ENCODE results near the gene UTF1. TPM values are rescaled to one million over a fixed set of nuclear protein-coding genes. Genes with fewer than 3 reads are reported as not detected.

UTF1 gene, protein sequence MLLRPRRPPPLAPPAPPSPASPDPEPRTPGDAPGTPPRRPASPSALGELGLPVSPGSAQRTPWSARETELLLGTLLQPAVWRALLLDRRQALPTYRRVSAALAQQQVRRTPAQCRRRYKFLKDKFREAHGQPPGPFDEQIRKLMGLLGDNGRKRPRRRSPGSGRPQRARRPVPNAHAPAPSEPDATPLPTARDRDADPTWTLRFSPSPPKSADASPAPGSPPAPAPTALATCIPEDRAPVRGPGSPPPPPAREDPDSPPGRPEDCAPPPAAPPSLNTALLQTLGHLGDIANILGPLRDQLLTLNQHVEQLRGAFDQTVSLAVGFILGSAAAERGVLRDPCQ
- polyA plus RNA-seq (ENCODE audit: insufficient read length in 10 of 10): under 1 TPM in 2 of 10 donors, not detected in 8; 0.11 to 0.18 TPM
- long read RNA-seq, donor 1: 0 reads
- long read RNA-seq, donor 2: 0 reads
- long read RNA-seq, donor 3: 0 reads
- long read RNA-seq, donor 4: 0 reads
- long read RNA-seq, donor 5: 0 reads
- long read RNA-seq, donor 6: 0 reads
- long read RNA-seq, donor 7: 0 reads
- long read RNA-seq, donor 8: 0 reads
- long read RNA-seq, donor 9: 0 reads

DNA sequence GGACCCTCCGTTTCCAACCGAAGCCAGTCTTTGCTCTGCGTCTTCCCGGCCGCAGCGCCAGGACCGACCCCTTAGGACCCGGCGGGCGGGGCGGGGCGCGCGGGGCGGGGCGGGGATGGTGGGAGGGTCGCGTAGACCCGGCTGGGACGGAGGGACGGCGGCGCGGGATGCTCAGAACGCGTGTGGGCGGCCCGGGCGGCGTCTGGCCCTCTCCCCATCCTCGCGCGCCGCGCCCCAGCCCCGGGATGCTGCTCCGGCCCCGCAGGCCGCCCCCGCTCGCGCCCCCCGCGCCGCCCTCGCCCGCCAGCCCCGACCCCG is at the start of gene UTF1:
TSS of gene UTF1 (plus strand) at position 174 of the 318 bp plus-strand sequence. CDS start at position 246, 72 bp downstream.
- no peak for DNase-seq

DNA sequence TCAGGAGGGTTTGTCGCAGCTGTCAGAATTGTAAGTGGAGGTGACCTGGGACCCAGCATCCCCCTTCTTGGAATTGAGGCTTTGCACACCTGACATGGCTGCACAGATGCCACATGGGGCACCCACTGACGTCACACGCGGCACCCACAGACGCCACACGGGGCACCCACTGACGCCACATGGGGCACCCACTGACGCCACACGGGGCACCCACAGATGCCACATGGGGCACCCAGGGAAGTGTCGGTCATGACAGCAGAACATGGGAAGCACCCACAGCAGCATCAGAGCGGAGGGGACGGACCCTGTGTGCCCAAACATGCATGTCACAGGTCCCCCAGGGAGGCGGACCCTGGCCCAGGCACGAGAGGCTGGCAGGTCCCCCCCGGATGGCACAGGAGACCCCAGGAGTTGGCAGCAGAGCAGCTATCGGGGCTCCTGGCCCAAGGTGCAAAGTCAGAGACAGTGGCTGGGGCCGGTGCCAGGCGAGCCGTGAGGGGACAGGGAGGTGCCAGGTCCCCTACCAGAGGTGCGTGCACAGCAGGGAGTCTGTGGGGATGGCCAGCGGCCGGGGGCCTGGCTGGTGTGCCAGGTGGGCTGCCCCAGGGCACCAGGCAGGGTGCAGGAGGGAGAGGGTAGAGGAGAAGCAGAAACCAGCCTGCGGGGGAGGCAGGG is 48.9 kb upstream of the UTF1 start:
- no peak for DNase-seq

DNA sequence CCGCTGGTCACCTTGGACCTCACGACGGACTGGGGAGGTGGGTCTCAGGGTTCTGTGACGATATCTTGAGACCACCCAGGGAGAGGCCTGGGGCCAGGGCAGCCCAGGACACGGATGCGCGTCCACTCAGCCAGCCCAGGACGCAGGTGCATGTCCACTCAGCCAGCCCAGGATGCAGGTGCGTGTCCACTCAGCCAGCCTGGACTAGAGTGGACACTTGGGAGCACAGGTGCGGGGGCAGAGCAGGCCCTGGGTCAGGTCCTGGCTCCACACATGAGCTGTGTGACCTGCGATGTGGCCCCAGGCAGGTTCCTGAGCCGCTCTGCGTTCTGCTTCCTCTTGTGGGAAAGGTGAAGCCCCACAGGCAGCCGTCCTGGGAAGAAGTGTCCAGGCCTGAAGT is 47.8 kb upstream of the UTF1 start:
- DNase-seq: no peak

DNA sequence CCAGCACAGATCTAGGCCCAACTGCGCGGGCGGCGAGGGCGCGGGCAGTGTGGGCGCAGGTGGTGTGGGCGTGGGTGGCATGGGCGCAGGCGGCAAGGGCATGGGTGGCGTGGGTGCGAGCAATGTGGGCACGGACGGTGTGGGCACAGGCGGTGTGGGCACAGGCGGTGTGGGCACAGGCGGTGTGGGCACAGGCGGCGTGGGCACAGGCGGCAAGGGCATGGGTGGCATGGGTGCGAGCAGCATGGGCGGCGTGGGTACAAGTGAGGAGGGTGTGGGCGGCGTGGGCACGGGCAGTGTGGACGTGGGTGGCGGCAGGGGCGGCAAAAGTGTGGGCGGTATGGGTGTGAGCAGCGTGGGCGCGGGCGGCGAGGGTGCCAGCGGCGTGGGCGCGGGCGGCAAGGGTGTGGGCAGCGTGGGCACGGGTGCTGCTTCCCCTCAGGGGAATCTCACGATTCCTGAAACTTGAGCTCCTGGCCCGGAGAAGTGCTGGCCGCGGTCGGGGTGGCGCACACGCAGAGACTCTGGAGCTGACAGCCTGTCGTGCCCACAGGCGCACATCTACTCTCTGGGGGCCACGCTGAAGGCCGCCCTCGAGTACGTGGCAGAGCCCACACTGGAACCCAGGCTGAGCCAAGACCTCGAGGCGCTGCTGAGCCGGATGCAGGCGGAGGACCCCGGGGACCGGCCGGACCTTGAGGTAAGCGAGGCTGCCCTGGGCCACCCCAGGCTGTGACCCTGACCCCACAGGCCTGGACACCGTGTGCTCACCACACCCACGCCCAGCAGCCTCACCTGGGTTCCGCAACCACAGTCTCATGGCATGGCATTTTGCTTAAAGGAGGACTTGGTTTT is 47.0 kb upstream of the UTF1 start:
- no peak for DNase-seq

DNA sequence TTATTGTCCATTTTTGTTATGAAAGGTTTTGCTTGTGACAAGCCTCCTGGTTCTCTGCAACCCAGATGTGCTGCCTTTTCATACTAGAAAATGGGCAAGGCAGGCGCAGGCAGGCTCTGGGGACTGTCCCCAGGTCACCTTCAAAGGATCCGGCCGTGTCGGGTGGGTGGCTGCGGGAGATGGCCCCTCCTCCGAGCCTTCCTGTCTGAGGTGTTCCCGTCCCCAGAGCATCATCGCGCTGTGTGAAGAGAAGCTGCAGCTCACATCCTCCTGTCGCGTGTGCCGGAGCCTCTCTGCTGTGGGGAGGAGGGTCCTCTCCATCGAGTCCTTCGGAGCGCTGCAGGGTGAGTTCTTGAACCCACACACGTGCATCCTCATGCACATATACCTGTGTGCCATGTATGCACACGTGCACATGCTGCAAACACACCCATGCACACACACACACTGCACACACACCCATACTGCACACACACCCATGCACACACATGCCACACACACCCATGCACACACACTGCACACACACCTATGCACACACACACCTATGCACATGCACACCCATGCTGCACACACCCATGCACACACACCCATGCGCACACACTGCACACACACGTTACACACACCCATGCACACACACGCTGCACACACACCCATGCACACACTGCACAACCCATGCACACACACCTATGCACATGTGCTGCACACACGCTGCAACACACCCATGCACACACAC is 46.2 kb upstream of the UTF1 start:
- DNase-seq: no peak

DNA sequence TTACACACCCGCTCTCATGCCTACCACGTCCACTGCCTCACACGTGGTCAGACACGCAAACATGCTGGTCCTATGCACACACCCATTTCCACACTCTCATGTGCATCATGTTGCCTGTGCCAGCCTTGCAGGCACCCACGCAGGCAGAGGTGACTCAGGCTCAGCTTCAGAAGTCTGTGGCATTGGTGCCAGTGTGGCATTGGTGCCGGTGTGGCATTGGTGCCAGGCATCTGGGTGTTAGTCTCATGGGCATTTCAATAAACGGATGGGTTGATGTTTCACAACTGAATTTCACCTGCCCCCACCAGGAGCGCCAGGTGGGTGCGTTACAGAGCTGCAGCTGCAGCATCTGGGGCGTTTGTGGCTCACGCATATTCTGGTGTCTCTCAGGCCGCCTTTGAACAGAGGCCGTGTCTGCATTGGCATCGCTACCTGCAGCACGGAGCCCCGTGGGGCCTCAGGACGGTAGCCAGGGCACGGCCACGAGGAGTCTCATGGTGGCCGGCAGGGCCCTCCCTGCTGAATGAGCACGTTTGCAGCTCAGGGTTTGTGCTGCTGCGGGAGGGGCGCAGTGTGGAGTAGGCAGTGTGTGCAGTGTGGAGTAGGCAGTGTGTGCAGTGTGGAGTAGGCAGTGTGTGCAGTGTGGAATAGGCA is 45.3 kb upstream of the UTF1 start:
- no peak for DNase-seq

DNA sequence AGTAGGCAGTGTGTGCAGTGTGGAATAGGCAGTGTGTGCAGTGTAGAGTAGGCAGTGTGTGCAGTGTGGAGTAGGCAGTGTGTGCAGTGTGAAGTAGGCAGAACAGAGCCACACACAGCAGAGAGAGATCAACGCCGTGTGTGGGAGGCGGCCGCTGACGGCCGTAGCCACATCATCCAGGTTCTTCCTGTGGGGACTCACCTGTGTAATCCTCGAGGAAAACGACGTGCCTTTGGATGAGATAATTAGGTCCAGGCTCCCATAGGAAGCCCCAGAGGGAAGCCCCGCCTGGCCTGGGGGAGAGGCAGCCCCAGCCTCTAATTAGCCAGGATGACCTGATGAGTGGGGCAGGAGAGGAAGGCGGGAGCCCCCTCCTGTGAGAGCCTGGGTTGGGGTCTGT is 44.6 kb upstream of the UTF1 start:
- no peak for DNase-seq

DNA sequence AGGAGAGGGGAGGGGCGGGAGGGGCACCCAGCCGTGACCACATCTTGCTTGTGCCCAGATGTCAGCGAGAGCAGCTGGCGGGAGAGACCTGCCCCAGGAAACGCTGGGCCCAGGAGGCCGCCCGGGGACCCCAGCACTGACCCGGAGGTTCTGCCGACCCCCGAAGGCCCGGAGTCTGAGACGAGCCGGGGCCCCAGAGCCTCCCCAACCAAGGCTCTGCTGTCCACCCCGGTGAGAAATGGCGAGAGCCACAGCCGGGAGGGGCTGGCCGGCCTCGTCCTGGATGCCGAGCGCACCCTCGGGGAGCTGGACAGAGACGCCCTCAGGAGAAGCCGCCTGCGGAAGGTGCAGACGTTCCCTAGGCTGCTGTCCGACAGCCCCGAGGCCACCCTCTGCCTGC is 44.1 kb upstream of the UTF1 start:
- peak in 1 of 3 donors; percentile 34 for DNase-seq

DNA sequence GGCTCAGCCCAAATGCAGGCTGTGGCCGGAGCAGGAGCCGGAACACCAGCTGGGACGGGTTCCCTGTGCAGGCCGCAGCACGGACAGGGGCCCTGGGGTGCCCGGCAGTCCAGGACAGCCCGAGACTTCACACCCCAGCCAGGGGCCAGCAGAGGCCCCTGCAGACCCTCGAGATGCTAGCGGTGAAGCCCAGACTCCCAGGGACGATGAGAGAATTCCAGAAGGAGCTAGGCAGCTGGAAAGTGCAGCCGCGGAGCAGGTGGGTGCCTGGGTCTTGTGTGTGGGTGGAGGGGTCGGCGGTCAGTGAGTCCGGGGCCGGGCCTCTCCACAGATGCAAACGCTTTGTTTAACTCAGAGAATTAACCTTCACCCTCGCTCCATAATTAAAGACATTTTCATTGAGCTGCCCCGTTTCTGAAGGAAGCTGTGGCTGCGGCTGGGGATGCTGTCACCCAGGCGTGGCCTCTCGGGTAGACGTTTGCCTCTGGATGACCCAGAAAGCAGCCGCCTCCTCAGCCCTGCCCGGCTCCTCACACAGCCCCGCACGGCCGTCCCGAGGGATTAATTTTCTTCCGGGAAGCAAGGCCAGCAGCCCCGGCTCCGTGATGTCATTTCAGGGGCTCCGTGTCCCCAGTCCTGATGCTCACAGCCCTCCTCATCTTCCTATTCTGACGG is 43.5 kb upstream of the UTF1 start:
- DNase-seq: peak in 2 of 3 donors; percentile 40 to 59

DNA sequence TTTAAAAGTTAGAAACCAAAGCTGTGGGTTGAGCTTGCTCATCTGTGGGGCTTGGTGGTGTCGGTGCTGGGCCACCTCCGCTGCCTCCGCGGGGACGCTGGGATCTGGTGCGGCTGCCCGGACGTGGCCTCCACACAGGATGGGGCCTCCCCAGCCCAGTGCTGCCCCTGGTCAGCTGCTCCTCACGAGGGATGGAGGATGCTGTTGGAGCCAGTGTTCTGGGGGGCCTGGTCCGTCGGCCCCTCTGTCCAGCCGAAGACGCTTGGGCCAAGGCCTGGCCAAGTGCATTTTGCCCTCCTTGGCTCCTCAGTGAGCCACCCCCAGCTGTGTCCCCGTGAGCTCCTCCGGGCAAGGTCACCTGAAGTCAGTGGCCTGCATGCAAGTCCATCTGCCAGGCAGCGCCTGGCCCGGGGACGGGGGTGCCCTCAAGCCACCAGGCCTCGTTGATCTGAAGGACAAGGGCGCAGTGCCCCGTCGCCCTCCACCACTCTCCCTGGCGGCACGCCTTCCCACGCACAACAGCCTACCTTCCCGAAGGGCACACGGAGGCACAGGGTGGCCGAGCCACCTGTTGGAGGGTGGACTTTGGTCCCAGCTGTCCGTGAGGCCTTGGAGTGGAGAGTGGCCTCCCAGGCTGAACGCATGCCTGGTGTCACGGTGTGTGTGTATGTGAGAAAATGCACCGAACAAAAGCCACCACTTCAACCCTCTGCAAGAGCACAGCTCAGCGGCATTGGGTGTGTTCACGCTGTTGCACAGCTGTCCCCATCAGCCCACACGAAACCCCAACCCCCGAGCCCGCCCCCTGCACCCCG is 42.7 kb upstream of the UTF1 start:
- no peak for DNase-seq

DNA sequence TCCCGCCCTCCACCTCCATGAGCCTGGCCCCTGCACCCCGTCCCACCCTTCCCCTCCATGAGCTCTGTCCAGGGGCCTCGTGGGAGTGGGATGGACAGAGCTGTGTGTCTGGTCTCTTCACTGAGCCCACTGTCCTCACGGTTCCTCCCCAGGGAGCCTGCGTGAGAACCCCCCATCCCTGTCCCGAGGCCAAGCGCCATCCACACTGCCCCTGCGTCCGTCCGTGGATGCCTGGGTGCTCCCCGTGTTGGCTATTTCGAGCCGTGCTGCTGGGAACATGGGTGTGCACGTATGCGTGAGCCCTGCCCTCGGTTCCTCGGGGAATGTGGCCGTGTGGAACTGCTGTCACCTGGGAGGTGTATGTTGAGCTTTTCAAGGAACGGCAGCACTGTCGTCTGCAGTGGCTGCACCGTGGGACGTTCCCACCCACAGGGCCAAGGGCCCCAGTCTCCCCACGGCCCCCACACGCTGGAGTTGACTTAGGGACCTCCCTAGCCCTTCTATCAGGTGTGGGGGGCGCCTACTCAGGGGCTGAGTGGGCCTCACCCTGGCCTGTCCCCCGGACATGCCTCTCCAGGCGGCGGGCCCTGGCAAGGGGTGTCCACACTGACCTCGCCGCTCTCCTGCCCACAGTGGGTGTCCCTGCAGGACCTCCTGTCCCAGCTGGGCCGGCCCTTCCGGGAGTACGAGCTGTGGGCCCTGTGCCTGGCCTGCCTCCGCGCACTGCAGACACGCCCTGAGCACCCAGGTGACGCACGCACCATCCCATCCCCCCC is 41.9 kb upstream of the UTF1 start:
- DNase-seq: no peak

DNA sequence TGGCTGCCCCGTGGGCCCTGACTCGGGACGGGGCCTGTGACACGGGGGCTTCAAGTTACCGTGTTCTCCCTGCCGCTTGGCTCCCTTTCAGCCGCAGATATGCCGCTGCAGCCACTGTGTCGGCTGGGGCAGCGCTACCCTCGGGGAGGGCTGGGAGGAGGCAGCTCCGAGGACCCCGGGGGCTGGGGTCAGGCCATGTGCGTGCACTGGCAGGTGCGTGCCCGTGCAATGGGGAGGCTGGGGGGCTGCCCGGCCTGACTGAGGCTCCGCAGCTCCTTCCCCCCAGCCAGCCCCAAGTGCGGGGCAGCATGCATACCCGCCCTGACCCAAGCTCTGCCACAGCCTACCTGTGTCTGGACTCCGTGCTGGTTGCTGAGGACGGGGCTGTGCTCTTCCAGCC is 40.8 kb upstream of the UTF1 start:
- no peak for DNase-seq

DNA sequence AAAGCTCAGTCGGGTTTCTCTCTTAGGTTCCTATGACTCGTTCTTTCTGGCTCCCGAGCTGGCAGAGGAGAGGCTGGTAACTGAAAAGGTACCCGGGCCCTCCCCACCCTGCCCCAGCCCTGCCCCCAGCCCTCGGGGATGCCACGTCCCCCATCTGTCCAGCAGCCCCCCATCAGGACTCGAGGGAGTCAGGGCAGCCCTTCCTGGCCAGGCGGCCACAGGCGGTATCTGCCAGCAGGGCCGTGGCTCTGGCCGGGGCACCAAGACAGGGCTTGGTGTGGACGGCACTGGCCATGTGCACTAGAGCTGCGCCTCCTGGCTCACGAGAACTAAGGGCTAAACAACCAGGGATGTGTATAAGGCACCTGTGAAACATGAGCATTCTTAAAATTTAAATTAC is 40.3 kb upstream of the UTF1 start:
- no peak for DNase-seq

DNA sequence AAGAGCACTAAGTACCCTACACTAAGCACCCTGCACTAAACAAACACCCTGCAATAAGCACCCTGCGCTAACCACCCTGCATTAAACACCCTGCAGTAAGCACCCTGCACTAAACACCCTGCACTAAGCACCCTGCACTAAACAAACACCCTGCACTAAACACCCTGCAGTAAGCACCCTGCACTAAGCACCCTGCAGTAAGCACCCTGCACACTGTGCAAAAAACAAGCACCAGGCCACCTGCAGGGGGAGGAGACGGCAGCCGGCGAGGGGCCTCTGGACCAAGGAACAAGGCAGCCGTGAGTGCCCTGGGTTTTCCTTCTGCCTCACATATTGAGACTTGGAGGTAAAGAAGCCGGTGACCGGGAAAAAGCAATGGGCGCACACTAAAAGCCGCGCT is 39.8 kb upstream of the UTF1 start:
- DNase-seq: no peak

DNA sequence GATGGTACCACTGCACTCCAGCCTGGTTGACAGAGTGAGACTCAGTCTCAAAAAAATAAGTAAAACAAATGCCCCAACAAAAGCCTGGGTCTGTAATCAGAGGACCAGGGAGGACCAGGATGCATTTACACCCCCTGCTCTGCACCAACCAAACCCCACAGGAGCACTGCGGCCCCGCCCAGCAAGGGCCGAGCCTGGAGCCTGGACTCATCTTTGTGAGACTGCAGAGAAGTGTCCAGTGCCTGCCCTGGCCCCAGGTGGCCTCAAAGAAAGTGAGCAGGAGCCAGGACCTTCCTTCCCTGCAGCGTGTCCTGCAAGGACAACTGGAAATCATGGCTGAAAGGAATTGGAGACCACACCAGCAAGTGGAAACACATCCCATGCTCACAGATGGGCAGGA is 38.4 kb upstream of the UTF1 start:
- no peak for DNase-seq

DNA sequence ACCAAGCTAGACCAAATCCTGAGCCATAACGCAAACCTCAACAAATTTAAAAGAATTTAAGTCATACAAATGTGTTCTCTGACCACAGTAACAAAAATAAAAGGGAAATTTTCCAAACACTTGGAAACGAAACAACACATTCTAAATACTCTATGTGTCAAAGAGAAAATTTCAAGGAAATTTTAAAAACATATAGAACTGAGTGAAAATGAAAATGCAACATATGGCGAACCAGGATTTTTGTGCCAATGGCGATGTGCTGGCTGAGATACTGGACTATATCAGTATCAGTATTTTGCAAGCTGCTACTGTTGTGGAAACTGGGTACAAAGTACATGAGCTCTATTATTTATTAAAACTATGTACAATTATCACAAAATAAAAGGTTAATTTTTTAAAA is 35.9 kb upstream of the UTF1 start:
- no peak for DNase-seq

DNA sequence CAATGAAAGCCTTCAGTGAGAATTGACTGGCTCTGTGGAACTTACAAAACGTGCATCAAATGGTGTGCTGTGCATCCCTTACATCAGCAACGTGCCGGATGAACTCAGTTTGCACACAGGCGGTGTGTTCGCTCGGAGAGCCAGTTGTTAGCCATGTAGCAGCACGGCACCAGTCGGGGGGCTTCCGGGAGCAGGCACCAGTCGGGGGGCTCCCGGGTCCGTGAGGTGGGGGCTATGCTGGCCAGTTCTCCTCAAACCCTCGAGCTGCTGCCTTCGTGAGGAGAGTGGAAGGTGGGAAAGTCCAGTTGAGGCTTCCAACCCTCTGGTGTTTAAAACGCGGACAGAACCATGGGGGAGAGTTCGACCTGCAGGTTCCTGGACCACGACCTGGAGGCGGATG is 34.9 kb upstream of the UTF1 start:
- no peak for DNase-seq

DNA sequence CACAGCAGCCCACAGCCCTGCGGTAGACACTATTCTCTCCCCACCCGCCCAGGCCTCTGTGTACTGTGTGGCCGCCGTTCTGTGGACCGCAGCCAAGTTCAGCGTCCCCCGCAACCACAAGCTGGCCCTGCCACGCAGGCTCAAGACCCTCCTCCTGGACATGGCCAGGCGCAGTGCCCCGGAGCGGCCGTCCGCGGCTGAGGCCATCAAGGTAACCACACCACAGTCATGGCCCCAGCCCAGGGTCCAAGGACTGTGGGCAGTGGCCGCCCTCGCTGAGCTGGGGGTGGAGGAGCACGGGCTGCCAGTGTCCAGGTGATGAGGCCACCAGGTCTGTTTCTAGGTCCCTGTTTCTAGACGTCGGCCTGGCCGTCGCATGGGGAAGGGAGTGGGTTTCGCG is 34.4 kb upstream of the UTF1 start:
- no peak for DNase-seq

Measured in muscle of back (tissue), 13 donors.